Liver (tissue), 9 donors: ENCODE measurements around the gene FBXL2. TPM values are rescaled to one million over a fixed set of nuclear protein-coding genes. Genes with fewer than 3 reads are reported as not detected.
A peak's percentile ranks its signal among the peaks of the same experiment; 100 is the strongest.

Source experiments
- DNase-seq: peaks from one replicate; pipeline ENCODE4 v3.0.0-alpha.2; 2017; ENCODE audit warnings: low spot score
- H3K27ac ChIP-seq, 2 donors: one replicate each; pipeline ENCODE4 v1.7.0; 2013; ENCODE audit warnings: inconsistent platforms in 2 of 2, low read length in 2 of 2, control low read depth in 1 of 2, low read depth in 1 of 2, mild to moderate bottlenecking in 1 of 2
- H3K27me3 ChIP-seq, 4 donors: one replicate each; pipeline versions ENCODE4 v1.6.1 to v1.7.0; 2013; ENCODE audit warnings: low read length in 3 of 4, inconsistent platforms in 1 of 4, mild to moderate bottlenecking in 1 of 4, moderate library complexity in 1 of 4; ENCODE audit not compliant: control insufficient read depth in 4 of 4, insufficient read depth in 4 of 4
- H3K36me3 ChIP-seq, 4 donors: one replicate each; pipeline versions ENCODE4 v1.6.1 to v1.7.0; 2013; ENCODE audit warnings: low read length in 3 of 4, mild to moderate bottlenecking in 3 of 4, low read depth in 1 of 4, moderate library complexity in 1 of 4; ENCODE audit not compliant: control insufficient read depth in 4 of 4, insufficient read depth in 3 of 4
- H3K4me1 ChIP-seq, 4 donors: one replicate each; pipeline versions ENCODE4 v1.6.1 to v1.7.0; 2013; ENCODE audit warnings: low read length in 3 of 4, mild to moderate bottlenecking in 3 of 4, moderate library complexity in 1 of 4; ENCODE audit not compliant: control insufficient read depth in 4 of 4, insufficient read depth in 4 of 4
- H3K4me3 ChIP-seq, 3 donors: one replicate each; pipeline versions ENCODE4 v1.6.1 to v1.7.0; 2013; ENCODE audit warnings: low read length in 3 of 3, control low read depth in 1 of 3, low read depth in 1 of 3, mild to moderate bottlenecking in 1 of 3
- H3K9ac ChIP-seq, 2 donors: one replicate each; pipeline ENCODE4 v1.7.0; 2013; ENCODE audit warnings: low read length in 2 of 2, mild to moderate bottlenecking in 2 of 2, moderate library complexity in 2 of 2, control low read depth in 1 of 2, low read depth in 1 of 2
- H3K9me3 ChIP-seq, 4 donors: one replicate each; pipeline versions ENCODE4 v1.6.1 to v1.7.0; 2013; ENCODE audit warnings: low read length in 3 of 4; ENCODE audit not compliant: control insufficient read depth in 4 of 4
- ATF3 ChIP-seq: IDR thresholded peaks from 2 replicates; pipeline ENCODE4 v1.6.1; 2016; ENCODE audit warnings: antibody characterized with exemption
- CTCF ChIP-seq: fragments of 150-350 bp; IDR thresholded peaks from 2 replicates; pipeline ENCODE4 v1.5.1; 2017; ENCODE audit warnings: improper control_type of control experiment, low read depth, low read length; ENCODE audit not compliant: missing input control
- EGR1 ChIP-seq, 2 donors: IDR thresholded peaks; 2 replicates each; pipeline ENCODE4 v1.6.1; 2016 to 2018; ENCODE audit warnings: antibody characterized with exemption in 2 of 2, low read depth in 2 of 2
- FOXA2 ChIP-seq: IDR thresholded peaks from 2 replicates; pipeline ENCODE4 v1.6.1; 2016; ENCODE audit warnings: antibody characterized with exemption
- GABPA ChIP-seq, 2 donors: IDR thresholded peaks in 1 of 2; conservative IDR thresholded peaks in 1 of 2; 2 replicates each; pipeline ENCODE4 v1.6.1; 2016; ENCODE audit warnings: antibody characterized with exemption in 2 of 2, mild to moderate bottlenecking in 1 of 2, moderate library complexity in 1 of 2
- HNF4A ChIP-seq, 2 donors: conservative IDR thresholded peaks; 2 replicates each; pipeline ENCODE4 v1.6.1; 2016; ENCODE audit warnings: antibody characterized with exemption in 2 of 2, mild to moderate bottlenecking in 2 of 2
- HNF4G ChIP-seq: IDR thresholded peaks from 2 replicates; pipeline ENCODE4 v1.6.1; 2016; ENCODE audit warnings: antibody characterized with exemption
- JUND ChIP-seq, 2 donors: IDR thresholded peaks; 2 replicates each; pipeline ENCODE4 v1.6.1; 2016; ENCODE audit warnings: antibody characterized with exemption in 2 of 2
- MAX ChIP-seq: IDR thresholded peaks from 2 replicates; pipeline ENCODE4 v1.6.1; 2016; ENCODE audit warnings: antibody characterized with exemption
- NR2F2 ChIP-seq: IDR thresholded peaks from 2 replicates; pipeline ENCODE4 v1.6.1; 2016; ENCODE audit warnings: antibody characterized with exemption
- RAD21 ChIP-seq, 2 donors: IDR thresholded peaks; 2 replicates each; pipeline ENCODE4 v1.6.1; 2016; ENCODE audit warnings: antibody characterized with exemption in 2 of 2, mild to moderate bottlenecking in 2 of 2
- REST ChIP-seq: IDR thresholded peaks from 2 replicates; pipeline ENCODE4 v1.6.1; 2016; ENCODE audit warnings: antibody characterized with exemption, mild to moderate bottlenecking
- RXRA ChIP-seq, 2 donors: IDR thresholded peaks; 2 replicates each; pipeline ENCODE4 v1.6.1; 2017 to 2018; ENCODE audit warnings: antibody characterized with exemption in 2 of 2, mild to moderate bottlenecking in 1 of 2
- SP1 ChIP-seq: IDR thresholded peaks from 2 replicates; pipeline ENCODE4 v1.6.1; 2018; ENCODE audit warnings: antibody characterized with exemption, mild to moderate bottlenecking
- YY1 ChIP-seq: IDR thresholded peaks from 2 replicates; pipeline ENCODE4 v1.6.1; 2016; ENCODE audit warnings: antibody characterized with exemption, mild to moderate bottlenecking
- ZBTB33 ChIP-seq: IDR thresholded peaks from 2 replicates; pipeline ENCODE4 v1.6.1; 2016; ENCODE audit warnings: antibody characterized with exemption
- WGBS: extraction: QIAGEN DNeasy Blood & Tissue Kit; methylation state at CpG from one replicate; pipeline ENCODE4 v1.1.7; 2013; 5-methylcytosine and 5-hydroxymethylcytosine counted together
- polyA plus RNA-seq, 2 donors: library from polyadenylated mRNA; stranded (reverse) in 1 of 2; unstranded in 1 of 2; fragments of 200-250 nt in 1 of 2; fragments of >200 nt in 1 of 2; fragmentation: Nextera tagmentation in 1 of 2; extraction: Ambion mirVana in 1 of 2; gene quantifications; one replicate each; pipeline versions ENCODE4 v1.2.1 to v1.2.3, GENCODE V29; 2013 to 2015
- total RNA-seq, 2 donors: library from RNA; depleted of rRNA; stranded (reverse); fragments of >200 nt; gene quantifications; one replicate each; pipeline ENCODE4 v1.2.3, GENCODE V29; 2014
- donor health status: healthy.
- donor health status: healthy.
- donor health status: healthy.
- donor health status: healthy.
- donor health status: healthy.

Gene FBXL2
- total and polyA plus RNA-seq, 4 donors, result 0.24 to 1.3 (median 0.81) TPM

- TF ChIP-seq EGR1 (IDR thresholded peaks at IDR 0.05; ENCODE audit: low read depth in 2 of 2), result no peak
- TF ChIP-seq RXRA (IDR thresholded peaks at IDR 0.05), result no peak
Measured at GRCh38 chr3:33419948-33420347, 142.7 kb downstream of the FBXL2 start (continued).

- Histone ChIP-seq H3K9ac (no peak overlapping the region), H3K36me3 (peaks cover 1 to 12% (median 5%) of the 10 kb centered on the region in 4 donors), H3K27me3 (no peaks in the 10 kb centered on the region), H3K4me3 (no peak overlapping the region), H3K4me1 (peaks cover 0 to 14% (median 6%) of the 10 kb centered on the region in 4 donors), H3K27ac (no peak overlapping the region), H3K9me3 (no peaks in the 10 kb centered on the region)
- WGBS, result 96% methylated on average over 2 of the region's 2 CpGs
- TF ChIP-seq YY1 (no peak), ATF3 (no peak), ZBTB33 (no peak), RXRA (IDR thresholded peaks at IDR 0.05) (no peak), GABPA (IDR thresholded peaks at IDR 0.05 in 1 of 2, conservative IDR thresholded peaks at IDR 0.05 in 1 of 2) (no peak), NR2F2 (no peak)
- DNase-seq, result no peak
Measured at GRCh38 chr3:33420966-33421365, 143.7 kb downstream of the FBXL2 start.

GRCh38 chr3:33424606-33425452 lies 147.6 kb downstream of the FBXL2 start:
- no peaks in the 10 kb centered on the region for H3K27me3 ChIP-seq
- H3K36me3 ChIP-seq, result peaks cover 0 to 8% (median 1%) of the 10 kb centered on the region in 4 donors
- TF ChIP-seq JUND (IDR thresholded peaks at IDR 0.05), result peak in 1 of 2 donors; percentile 15
- no peak for TF ChIP-seq NR2F2
- TF ChIP-seq RXRA (IDR thresholded peaks at IDR 0.05), result peak; percentile 76 to 89
- TF ChIP-seq GABPA (IDR thresholded peaks at IDR 0.05 in 1 of 2, conservative IDR thresholded peaks at IDR 0.05 in 1 of 2), result no peak
- TF ChIP-seq YY1, result peak; percentile 16
- TF ChIP-seq SP1, result peak; percentile 49
- TF ChIP-seq EGR1 (IDR thresholded peaks at IDR 0.05; ENCODE audit: low read depth in 2 of 2), result no peak
- TF ChIP-seq RAD21 (IDR thresholded peaks at IDR 0.05), result peak in 1 of 2 donors; percentile 22
- TF ChIP-seq HNF4G, result peak; percentile 32
- TF ChIP-seq HNF4A (conservative IDR thresholded peaks at IDR 0.05), result peak; percentile 71 to 78
- no peak overlapping the region for H3K4me3 ChIP-seq
- DNase-seq, result no peak
- 43% methylated on average over 10 of the region's 10 CpGs for WGBS
- no peak overlapping the region for H3K9ac ChIP-seq
- no peaks in the 10 kb centered on the region for H3K9me3 ChIP-seq
- H3K4me1 ChIP-seq, result peaks cover 4 to 27% (median 12%) of the 10 kb centered on the region in 4 donors
- H3K27ac ChIP-seq, result peak overlapping the region in 1 of 2 donors; percentile 0

- Histone ChIP-seq H3K9me3 (no peaks in the 10 kb centered on the region), H3K9ac (no peak overlapping the region), H3K27me3 (no peaks in the 10 kb centered on the region), H3K4me3 (no peak overlapping the region), H3K4me1 (peaks cover 4 to 33% (median 14%) of the 10 kb centered on the region in 4 donors), H3K27ac (no peak overlapping the region), H3K36me3 (peaks cover 0 to 8% (median 1%) of the 10 kb centered on the region in 4 donors)
- 82% methylated on average over 2 of the region's 2 CpGs for WGBS
- no peak for TF ChIP-seq FOXA2
- TF ChIP-seq ATF3, result no peak
- TF ChIP-seq RXRA (IDR thresholded peaks at IDR 0.05), result no peak
- TF ChIP-seq REST, result no peak
- TF ChIP-seq HNF4G, result no peak
- no peak for TF ChIP-seq MAX
- TF ChIP-seq CTCF, result no peak
- no peak for TF ChIP-seq YY1
- no peak for DNase-seq
Measured at GRCh38 chr3:33425453-33425852, 148.2 kb downstream of the FBXL2 start.
